Activated CD8-positive, alpha-beta memory T cell treated with anti-CD3 and anti-CD28 coated beads, Interleukin-2, amount 10 ng/mL, durations not matched to agents 7 days and 5 days (primary cell): Measurements from ENCODE around the gene TNMD. TPM values are rescaled to one million over a fixed set of nuclear protein-coding genes. Genes with fewer than 3 reads are reported as not detected.
"Not testable (repeated sequence)": the region's sequence is repeated elsewhere in the genome, so short reads cannot be mapped to it uniquely, and the experiment has no call there.

Source experiments
- ATAC-seq: fragments of 150-1000 bp; cut with Tn5 transposase; one replicate; pipeline ENCODE4 v1.10.0; 2021; ENCODE audit warnings: moderate library complexity
- CTCF ChIA-PET: fragments of 350-600 bp; sonication (Branson Sonifier 250); formaldehyde crosslinking; loops from one replicate; lab custom pipeline; 2021; ENCODE audit warnings: antibody characterized with exemption; lab: Charles Lee
- DNase-seq: peaks from one replicate; pipeline ENCODE4 v3.0.0-alpha.2; 2020
- H3K27ac Mint-ChIP-seq: one replicate; pipeline ENCODE4 v1.8.0; 2021; ENCODE audit warnings: mild to moderate bottlenecking, mixed read lengths
- H3K27me3 Mint-ChIP-seq: one replicate; pipeline ENCODE4 v1.8.0; 2021; ENCODE audit warnings: mixed read lengths
- H3K36me3 Mint-ChIP-seq: one replicate; pipeline ENCODE4 v1.8.0; 2021; ENCODE audit warnings: mild to moderate bottlenecking, mixed read lengths
- H3K4me1 Mint-ChIP-seq: one replicate; pipeline ENCODE4 v1.8.0; 2021; ENCODE audit warnings: mixed read lengths
- H3K4me3 Mint-ChIP-seq: one replicate; pipeline ENCODE4 v1.8.0; 2021; ENCODE audit warnings: mild to moderate bottlenecking, moderate library complexity, mixed read lengths
- H3K9me3 Mint-ChIP-seq: one replicate; pipeline ENCODE4 v1.8.0; 2022; ENCODE audit warnings: low read depth, mixed read lengths
- total RNA-seq, 2 experiments: library from RNA; stranded (reverse); gene quantifications; one replicate each; pipeline ENCODE4 v1.2.3, GENCODE V29; 2021

TNMD gene
- not detected for total RNA-seq

GRCh38 chrX:100584611-100585010, at the start of gene TNMD:
Gene TNMD, plus strand, starts transcription at chrX:100584936. Its CDS starts 83 bp downstream, at chrX:100585019.
- H3K4me1 Mint-ChIP-seq, result no peaks in the 10 kb centered on the region
- H3K36me3 Mint-ChIP-seq, result no peaks in the 10 kb centered on the region
- H3K27ac Mint-ChIP-seq, result no peak within 1 kb of the TSS
- H3K9me3 Mint-ChIP-seq, result no peaks in the 10 kb centered on the region
- H3K4me3 Mint-ChIP-seq, result no peak within 1 kb of the TSS
- CTCF ChIA-PET, result no interaction called here
- no peak for DNase-seq
- ATAC-seq, result no peak
- peaks cover 20% of the 10 kb centered on the region for H3K27me3 Mint-ChIP-seq

- H3K4me1 Mint-ChIP-seq, DNase-seq, ATAC-seq, H3K4me3 Mint-ChIP-seq, H3K36me3 Mint-ChIP-seq, H3K27me3 Mint-ChIP-seq, H3K27ac Mint-ChIP-seq, CTCF ChIA-PET, H3K9me3 Mint-ChIP-seq: not testable (repeated sequence)
Observed at GRCh38 chrX:100565534-100565933, 19.2 kb upstream of the TNMD start.

- Mint-ChIP-seq H3K9me3 (no peaks in the 10 kb centered on the region), H3K27me3 (peaks cover 15% of the 10 kb centered on the region), H3K36me3 (no peaks in the 10 kb centered on the region), H3K27ac (no peak overlapping the region), H3K4me3 (no peak overlapping the region), H3K4me1 (no peaks in the 10 kb centered on the region)
- CTCF ChIA-PET, result no interaction called here
- DNase-seq (no peak), ATAC-seq (no peak)
Observed at GRCh38 chrX:100586747-100587146, 2.0 kb downstream of the TNMD start.

- ATAC-seq (no peak), DNase-seq (no peak)
- no peaks in the 10 kb centered on the region for H3K36me3 Mint-ChIP-seq
- H3K27me3 Mint-ChIP-seq, result peaks cover 12% of the 10 kb centered on the region
- no peak overlapping the region for H3K4me3 Mint-ChIP-seq
- H3K4me1 Mint-ChIP-seq, result no peaks in the 10 kb centered on the region
- H3K27ac Mint-ChIP-seq, result no peak overlapping the region
- CTCF ChIA-PET, result no interaction called here
- no peaks in the 10 kb centered on the region for H3K9me3 Mint-ChIP-seq
Observed at GRCh38 chrX:100587861-100588260, 3.1 kb downstream of the TNMD start.

- no peak overlapping the region for H3K27ac Mint-ChIP-seq
- CTCF ChIA-PET, result interaction anchor here (0.6 kb wide), 1 partner anchor 76 kb away, joined by 3 read pairs; no protein-coding TSS in a partner anchor
- DNase-seq (no peak), ATAC-seq (no peak)
- no peaks in the 10 kb centered on the region for H3K4me1 Mint-ChIP-seq
- no peak overlapping the region for H3K4me3 Mint-ChIP-seq
- H3K27me3 Mint-ChIP-seq, result no peaks in the 10 kb centered on the region
- no peaks in the 10 kb centered on the region for H3K36me3 Mint-ChIP-seq
- H3K9me3 Mint-ChIP-seq, result no peaks in the 10 kb centered on the region
Observed at GRCh38 chrX:100591256-100592051, 6.7 kb downstream of the TNMD start.

- H3K27me3 Mint-ChIP-seq, result no peaks in the 10 kb centered on the region
- H3K4me1 Mint-ChIP-seq, result no peaks in the 10 kb centered on the region
- no peaks in the 10 kb centered on the region for H3K9me3 Mint-ChIP-seq
- no peaks in the 10 kb centered on the region for H3K36me3 Mint-ChIP-seq
- ATAC-seq, result no peak
- H3K4me3 Mint-ChIP-seq, result no peak overlapping the region
- no peak for DNase-seq
- H3K27ac Mint-ChIP-seq, result no peak overlapping the region
- CTCF ChIA-PET, result no interaction called here
Observed at GRCh38 chrX:100593126-100593525, 8.4 kb downstream of the TNMD start.

GRCh38 chrX:100593581-100593980, 8.8 kb downstream of the TNMD start:
- Mint-ChIP-seq H3K27ac (no peak overlapping the region), H3K4me1 (no peaks in the 10 kb centered on the region), H3K9me3 (no peaks in the 10 kb centered on the region), H3K27me3 (no peaks in the 10 kb centered on the region), H3K4me3 (no peak overlapping the region), H3K36me3 (no peaks in the 10 kb centered on the region)
- DNase-seq (no peak), ATAC-seq (no peak)
- CTCF ChIA-PET, result no interaction called here

GRCh38 chrX:100596601-100597000, 11.9 kb downstream of the TNMD start:
- Mint-ChIP-seq H3K27me3 (peaks cover 7% of the 10 kb centered on the region), H3K9me3 (no peaks in the 10 kb centered on the region), H3K36me3 (no peaks in the 10 kb centered on the region), H3K4me1 (no peaks in the 10 kb centered on the region), H3K27ac (no peak overlapping the region), H3K4me3 (no peak overlapping the region)
- CTCF ChIA-PET, result no interaction called here
- DNase-seq, result no peak
- ATAC-seq, result no peak

GRCh38 chrX:100599456-100599855, 14.7 kb downstream of the TNMD start:
- ATAC-seq, result no peak
- Mint-ChIP-seq H3K27ac (no peak overlapping the region), H3K4me1 (no peaks in the 10 kb centered on the region), H3K36me3 (no peaks in the 10 kb centered on the region), H3K9me3 (no peaks in the 10 kb centered on the region), H3K4me3 (no peak overlapping the region), H3K27me3 (peaks cover 7% of the 10 kb centered on the region)
- no peak for DNase-seq
- CTCF ChIA-PET, result no interaction called here

GRCh38 chrX:100600340-100600739, 15.6 kb downstream of the TNMD start:
- Mint-ChIP-seq H3K27ac (no peak overlapping the region), H3K9me3 (no peaks in the 10 kb centered on the region)
- CTCF ChIA-PET, result no interaction called here

GRCh38 chrX:100600758-100601157, 16.0 kb downstream of the TNMD start:
- CTCF ChIA-PET, result no interaction called here
- no peak overlapping the region for H3K27ac Mint-ChIP-seq
- no peaks in the 10 kb centered on the region for H3K4me1 Mint-ChIP-seq
- DNase-seq (no peak), ATAC-seq (no peak)
- H3K36me3 Mint-ChIP-seq, result no peaks in the 10 kb centered on the region
- peaks cover 7% of the 10 kb centered on the region for H3K27me3 Mint-ChIP-seq
- H3K9me3 Mint-ChIP-seq, result no peaks in the 10 kb centered on the region
- no peak overlapping the region for H3K4me3 Mint-ChIP-seq

More at GRCh38 chrX:100600340-100600739, 15.6 kb downstream of the TNMD start:
- no peak for DNase-seq
- Mint-ChIP-seq H3K27me3 (peaks cover 7% of the 10 kb centered on the region), H3K4me3 (no peak overlapping the region), H3K4me1 (no peaks in the 10 kb centered on the region), H3K36me3 (no peaks in the 10 kb centered on the region)
- ATAC-seq, result no peak

- no peaks in the 10 kb centered on the region for H3K9me3 Mint-ChIP-seq
- CTCF ChIA-PET, result no interaction called here
- H3K4me3 Mint-ChIP-seq, result no peak overlapping the region
- no peaks in the 10 kb centered on the region for H3K36me3 Mint-ChIP-seq
- no peak overlapping the region for H3K27ac Mint-ChIP-seq
- H3K27me3 Mint-ChIP-seq, result peaks cover 18% of the 10 kb centered on the region
- DNase-seq (no peak), ATAC-seq (no peak)
- H3K4me1 Mint-ChIP-seq, result peaks cover 4% of the 10 kb centered on the region
Observed at GRCh38 chrX:100606753-100607152, 22.0 kb downstream of the TNMD start.

GRCh38 chrX:100609591-100609990, 24.9 kb downstream of the TNMD start:
- no peak overlapping the region for H3K27ac Mint-ChIP-seq

GRCh38 chrX:100611951-100612350, 27.2 kb downstream of the TNMD start:
- DNase-seq (no peak), ATAC-seq (no peak)
- Mint-ChIP-seq H3K9me3 (no peaks in the 10 kb centered on the region), H3K27me3 (peaks cover 29% of the 10 kb centered on the region), H3K36me3 (no peaks in the 10 kb centered on the region), H3K4me1 (peaks cover under 1% of the 10 kb centered on the region), H3K27ac (no peak overlapping the region), H3K4me3 (no peak overlapping the region)
- CTCF ChIA-PET, result no interaction called here

More at GRCh38 chrX:100609591-100609990, 24.9 kb downstream of the TNMD start:
- CTCF ChIA-PET, result no interaction called here
- DNase-seq (no peak), ATAC-seq (no peak)
- Mint-ChIP-seq H3K27me3 (peaks cover 27% of the 10 kb centered on the region), H3K9me3 (no peaks in the 10 kb centered on the region), H3K36me3 (no peaks in the 10 kb centered on the region), H3K4me1 (peaks cover 4% of the 10 kb centered on the region), H3K4me3 (no peak overlapping the region)
